Keratinocyte (primary cell): ENCODE results near the gene HSDL1. TPM values are rescaled to one million over a fixed set of nuclear protein-coding genes. Genes with fewer than 3 reads are reported as not detected.

Experiments
- DNase-seq: peaks from one replicate; pipeline ENCODE4 v3.0.0-alpha.2; 2011; ENCODE audit warnings: low read depth, missing footprints, low spot score
- FAIRE-seq: peaks from 2 replicates; lab custom pipeline; 2011; peaks lifted over from hg19 to GRCh38; lab: Jason Lieb, UNC
- H2AFZ ChIP-seq: 2 replicates; pipeline ENCODE4 v1.6.0; 2012; ENCODE audit warnings: low read length, control low read depth, inconsistent platforms; ENCODE audit not compliant: control insufficient read depth
- H3K27ac ChIP-seq: 2 replicates; pipeline ENCODE4 v1.5.1; 2011; ENCODE audit warnings: low read length; ENCODE audit not compliant: control insufficient read depth, insufficient read depth
- H3K27me3 ChIP-seq: 3 replicates; pipeline ENCODE4 v1.6.0; 2011; ENCODE audit warnings: low read length; ENCODE audit not compliant: control insufficient read depth, insufficient read depth; ENCODE audit errors: extremely low read depth
- H3K36me3 ChIP-seq, 2 experiments: 2 replicates in 1 of 2; 3 replicates in 1 of 2; pipeline ENCODE4 v1.5.1; 2011; ENCODE audit warnings: low read length in 2 of 2, mild to moderate bottlenecking in 1 of 2; ENCODE audit not compliant: control insufficient read depth in 2 of 2, insufficient read depth in 2 of 2; ENCODE audit errors: extremely low read depth in 1 of 2
- H3K4me1 ChIP-seq: 3 replicates; pipeline ENCODE4 v1.5.1; 2011; ENCODE audit warnings: low read length; ENCODE audit not compliant: control insufficient read depth, insufficient read depth; ENCODE audit errors: extremely low read depth
- H3K4me2 ChIP-seq: 3 replicates; pipeline ENCODE4 v1.6.0; 2011; ENCODE audit warnings: low read depth, low read length; ENCODE audit not compliant: control insufficient read depth, insufficient read depth; ENCODE audit errors: extremely low read depth
- H3K4me3 ChIP-seq, 3 experiments: fragments of 200-600 bp in 1 of 3; sonication (generic) in 1 of 3; 2 replicates in 2 of 3; 3 replicates in 1 of 3; pipeline ENCODE4 v1.5.1; 2011 to 2016; ENCODE audit warnings: low read length in 3 of 3, mild to moderate bottlenecking in 3 of 3, control low read depth in 2 of 3, inconsistent platforms in 1 of 3, low read depth in 1 of 3, mixed read lengths in 1 of 3, mixed run types in 1 of 3, moderate library complexity in 1 of 3; ENCODE audit not compliant: control insufficient read depth in 2 of 3, insufficient read depth in 2 of 3; ENCODE audit errors: extremely low read depth in 1 of 3
- H3K79me2 ChIP-seq: 2 replicates; pipeline ENCODE4 v1.6.0; 2012; ENCODE audit warnings: low read length; ENCODE audit not compliant: control insufficient read depth, insufficient read depth
- H3K9ac ChIP-seq: 3 replicates; pipeline ENCODE4 v1.6.0; 2011; ENCODE audit warnings: low read length; ENCODE audit not compliant: control insufficient read depth, insufficient read depth; ENCODE audit errors: extremely low read depth
- H3K9me1 ChIP-seq: 3 replicates; pipeline ENCODE4 v1.6.0; 2011; ENCODE audit warnings: low read length; ENCODE audit not compliant: control insufficient read depth, insufficient read depth; ENCODE audit errors: extremely low read depth
- H3K9me3 ChIP-seq: 2 replicates; pipeline ENCODE4 v1.5.1; 2012; ENCODE audit warnings: low read depth, low read length; ENCODE audit not compliant: control insufficient read depth
- H4K20me1 ChIP-seq: 3 replicates; pipeline ENCODE4 v1.6.0; 2011; ENCODE audit warnings: low read length; ENCODE audit not compliant: control insufficient read depth, insufficient read depth; ENCODE audit errors: extremely low read depth
- CTCF ChIP-seq, 3 experiments: IDR thresholded peaks in 1 of 3; conservative IDR thresholded peaks in 1 of 3; optimal IDR thresholded peaks in 1 of 3; 2 replicates in 2 of 3; 3 replicates in 1 of 3; pipeline versions ENCODE3 to v1.5.1; 2011; ENCODE audit warnings: low read length in 3 of 3, mild to moderate bottlenecking in 3 of 3, moderate library complexity in 2 of 3, control low read depth in 1 of 3, inconsistent platforms in 1 of 3; ENCODE audit not compliant: insufficient read depth in 2 of 3; ENCODE audit errors: extremely low read depth in 1 of 3
- EZH2 ChIP-seq: IDR thresholded peaks from one replicate; pipeline ENCODE4 v1.6.1; 2012; ENCODE audit warnings: inconsistent platforms, mild to moderate bottlenecking, low read length, moderate library complexity
- dilution Hi-C: fragments of 300-500 bp; cut with MboI; formaldehyde crosslinking; loops from one replicate; pipeline ENCODE4 v1.7.0; 2020; ENCODE audit warnings: low sequenced_read_pairs; ENCODE audit not compliant: extremely low pct_ligation_motif_present
- polyA plus RNA-seq, 5 experiments: library from polyadenylated mRNA; depleted of rRNA in 3 of 5; stranded (reverse) in 3 of 5; stranded (forward) in 1 of 5; unstranded in 1 of 5; fragments of >200 nt; gene quantifications; 1 replicate in 1 of 5; 2 replicates in 3 of 5; 3 replicates in 1 of 5; pipeline versions ENCODE4 v1.2.1 to v1.2.3, GENCODE V29; 2011 to 2012; ENCODE audit warnings: missing spikeins in 2 of 5, low read depth in 1 of 5, low replicate concordance in 1 of 5

Gene HSDL1
- polyA plus RNA-seq, 1 donor (not counting 4 experiments of a cell fraction or from before 2014, with no cell fraction given): 18.1 TPM

DNA sequence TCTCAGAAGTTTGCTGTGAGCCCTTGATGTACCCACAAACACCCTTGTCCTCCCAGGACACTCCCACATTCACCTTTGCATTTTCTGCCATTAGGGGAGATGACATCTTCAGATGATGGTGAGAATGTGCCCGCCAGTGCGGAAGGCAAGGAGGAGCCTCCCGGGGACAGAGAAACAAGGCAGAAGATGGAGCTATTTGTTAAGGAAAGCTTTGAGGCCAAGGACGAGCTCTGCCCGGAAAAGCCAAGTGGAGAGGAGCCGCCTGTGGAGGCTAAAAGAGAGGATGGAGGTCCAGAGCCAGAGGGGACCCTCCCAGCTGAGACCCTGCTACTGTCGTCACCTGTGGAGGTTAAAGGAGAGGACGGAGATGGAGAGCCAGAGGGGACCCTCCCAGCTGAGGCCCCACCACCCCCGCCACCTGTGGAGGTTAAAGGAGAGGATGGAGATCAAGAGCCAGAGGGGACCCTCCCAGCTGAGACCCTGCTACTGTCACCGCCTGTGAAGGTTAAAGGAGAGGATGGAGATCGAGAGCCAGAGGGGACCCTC lies 24.9 kb upstream of the HSDL1 start:
- DNase-seq (no peak), FAIRE-seq (no peak)
- Histone ChIP-seq H3K4me2 (no peak overlapping the region), H3K79me2 (no peaks in the 10 kb centered on the region), H4K20me1 (no peaks in the 10 kb centered on the region), H3K27me3 (peaks cover 10% of the 10 kb centered on the region), H3K36me3 (no peaks in the 10 kb centered on the region), H3K4me3 (no peak overlapping the region), H3K9ac (no peak overlapping the region), H2AFZ (no peak overlapping the region), H3K9me1 (no peaks in the 10 kb centered on the region), H3K4me1 (no peaks in the 10 kb centered on the region), H3K27ac (no peak overlapping the region), H3K9me3 (no peaks in the 10 kb centered on the region)
- TF ChIP-seq CTCF (optimal IDR thresholded peaks at IDR 0.05 in 1 of 3, IDR thresholded peaks at IDR 0.05 in 1 of 3, conservative IDR thresholded peaks at IDR 0.05 in 1 of 3; ENCODE audit: extremely low read depth in 1 of 3, insufficient read depth in 2 of 3, low read length in 3 of 3): no peak
- TF ChIP-seq EZH2: no peak
- dilution Hi-C loops: no loop called here

DNA sequence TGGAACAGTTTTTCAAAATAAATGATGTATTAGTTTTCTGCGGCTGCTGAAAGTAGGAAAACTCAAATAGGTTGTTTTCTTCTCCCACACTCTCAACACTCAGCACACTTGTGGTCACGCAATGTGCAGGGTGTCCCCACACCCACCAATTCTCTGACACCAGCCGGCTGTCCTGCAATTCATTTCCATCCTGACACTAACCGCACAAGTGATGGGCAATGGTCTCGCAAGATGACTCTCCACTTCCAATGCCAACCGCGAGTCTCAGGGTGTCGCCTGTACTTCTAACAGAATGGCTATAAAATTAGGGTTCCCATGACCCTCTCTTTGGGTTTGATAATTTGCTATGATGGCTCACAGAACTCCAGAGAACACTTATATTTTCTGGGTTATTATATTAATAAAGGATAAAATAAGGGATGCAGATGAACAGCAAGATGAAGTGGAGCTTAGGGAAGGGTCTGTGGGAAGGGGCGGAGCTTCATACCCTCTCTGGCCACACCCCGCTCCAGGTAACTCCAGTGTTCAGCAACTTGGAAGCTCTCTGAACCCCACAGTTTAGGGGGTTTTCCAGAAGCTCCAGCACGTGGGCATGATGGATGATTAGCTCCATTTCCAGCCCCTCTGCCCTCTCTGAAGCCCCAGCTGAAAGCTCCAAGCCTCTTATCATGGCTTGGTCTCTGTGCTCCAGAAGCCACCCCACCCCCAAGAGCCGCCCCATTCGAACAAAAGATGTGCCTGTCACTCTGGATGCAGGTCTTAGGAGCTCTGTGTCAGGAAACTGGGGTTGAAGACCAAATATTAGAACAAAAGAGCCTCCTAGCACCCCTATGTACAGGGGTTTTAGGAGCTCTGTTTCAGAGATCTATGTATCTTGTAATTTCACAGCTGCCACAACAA lies 22.1 kb upstream of the HSDL1 start:
- dilution Hi-C loops: no loop called here
- Histone ChIP-seq H3K4me2 (no peak overlapping the region), H3K9me1 (no peaks in the 10 kb centered on the region), H3K27me3 (peaks cover 10% of the 10 kb centered on the region), H3K36me3 (no peaks in the 10 kb centered on the region), H3K9me3 (no peaks in the 10 kb centered on the region), H3K27ac (no peak overlapping the region), H3K79me2 (no peaks in the 10 kb centered on the region), H3K9ac (no peak overlapping the region), H2AFZ (no peak overlapping the region), H4K20me1 (no peaks in the 10 kb centered on the region), H3K4me3 (no peak overlapping the region), H3K4me1 (no peaks in the 10 kb centered on the region)
- FAIRE-seq: no peak
- TF ChIP-seq CTCF (optimal IDR thresholded peaks at IDR 0.05 in 1 of 3, IDR thresholded peaks at IDR 0.05 in 1 of 3, conservative IDR thresholded peaks at IDR 0.05 in 1 of 3; ENCODE audit: extremely low read depth in 1 of 3, insufficient read depth in 2 of 3, low read length in 3 of 3) (no peak), EZH2 (no peak)
- no peak for DNase-seq
